Panc1 (cell line): Measurements from ENCODE around the gene ACADL.
"Not testable (repeated sequence)": the region's sequence is repeated elsewhere in the genome, so short reads cannot be mapped to it uniquely, and the experiment has no call there.

Source experiments
- CTCF ChIP-seq: fragments of 450-650 bp; IDR thresholded peaks from 2 replicates; pipeline ENCODE4 v1.5.1; 2017; ENCODE audit warnings: mild to moderate bottlenecking
- POLR2AphosphoS5 ChIP-seq: IDR thresholded peaks from 2 replicates; pipeline ENCODE4 v1.6.1; 2012; ENCODE audit warnings: mild to moderate bottlenecking, low read depth, low read length, moderate library complexity
- REST ChIP-seq, 2 experiments: IDR thresholded peaks; 2 replicates each; pipeline ENCODE4 v1.6.1; 2011 to 2012; ENCODE audit warnings: low read depth in 2 of 2, control low read depth in 1 of 2, low read length in 1 of 2, mild to moderate bottlenecking in 1 of 2, moderate library complexity in 1 of 2; ENCODE audit not compliant: insufficient read depth in 1 of 2
- SIN3A ChIP-seq: IDR thresholded peaks from 2 replicates; pipeline ENCODE4 v1.6.1; 2012; ENCODE audit warnings: low read depth, mild to moderate bottlenecking, low read length, moderate library complexity, borderline replicate concordance; ENCODE audit not compliant: insufficient read depth
- TCF7L2 ChIP-seq: IDR thresholded peaks from 2 replicates; pipeline ENCODE4 v1.6.1; 2011; ENCODE audit warnings: mild to moderate bottlenecking, low read depth, low read length, inconsistent platforms

- TF ChIP-seq CTCF; POLR2AphosphoS5; REST (IDR thresholded peaks at IDR 0.05; ENCODE audit: insufficient read depth in 1 of 2, low read depth in 2 of 2, low read length in 1 of 2); SIN3A; TCF7L2: not testable (repeated sequence)
Observed at GRCh38 chr2:210181033-210181605, 44.1 kb downstream of the ACADL start.
